ENCODE measurements around the gene CDX2.

DNA sequence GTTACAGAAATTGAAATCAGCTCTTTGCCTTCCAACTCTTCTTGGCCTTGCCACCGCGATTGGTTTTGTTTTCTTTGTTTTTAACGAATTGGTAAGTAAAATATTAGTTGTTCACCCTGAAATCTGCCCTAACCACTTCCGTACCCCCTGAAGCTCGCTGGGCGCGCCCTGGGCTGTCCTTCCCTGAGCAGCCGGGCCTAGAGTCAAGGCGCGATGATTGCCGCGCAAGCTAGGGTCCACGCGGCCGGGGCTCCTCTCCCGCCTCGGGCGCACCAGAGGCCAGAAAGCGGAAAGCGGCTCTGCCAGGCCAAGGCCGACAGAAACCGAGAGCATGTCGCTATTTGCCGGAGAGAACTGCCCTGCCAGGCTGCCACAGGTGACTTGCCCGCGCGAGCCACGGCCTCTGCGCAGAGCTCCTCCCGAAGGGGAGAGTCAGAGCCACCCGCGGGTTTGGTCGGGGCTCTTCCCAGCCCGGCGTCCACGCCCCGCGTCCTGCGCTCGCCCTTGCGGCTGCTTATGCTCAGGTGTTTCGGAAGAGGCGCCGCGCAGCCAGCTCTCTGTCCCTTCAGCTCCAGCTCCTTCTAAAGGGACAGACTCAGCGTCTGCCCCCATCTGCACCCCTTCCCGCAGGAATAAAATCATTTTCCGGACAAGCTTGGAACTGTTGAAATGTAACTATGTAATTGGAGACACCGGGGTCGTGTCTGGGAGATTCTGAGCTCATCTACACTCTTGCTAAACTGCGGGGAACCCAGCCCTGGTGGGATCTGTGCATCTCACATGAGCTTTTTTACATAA, 6.6 kb upstream of the CDX2 start:
- TF ChIP-seq, protein P1, sequence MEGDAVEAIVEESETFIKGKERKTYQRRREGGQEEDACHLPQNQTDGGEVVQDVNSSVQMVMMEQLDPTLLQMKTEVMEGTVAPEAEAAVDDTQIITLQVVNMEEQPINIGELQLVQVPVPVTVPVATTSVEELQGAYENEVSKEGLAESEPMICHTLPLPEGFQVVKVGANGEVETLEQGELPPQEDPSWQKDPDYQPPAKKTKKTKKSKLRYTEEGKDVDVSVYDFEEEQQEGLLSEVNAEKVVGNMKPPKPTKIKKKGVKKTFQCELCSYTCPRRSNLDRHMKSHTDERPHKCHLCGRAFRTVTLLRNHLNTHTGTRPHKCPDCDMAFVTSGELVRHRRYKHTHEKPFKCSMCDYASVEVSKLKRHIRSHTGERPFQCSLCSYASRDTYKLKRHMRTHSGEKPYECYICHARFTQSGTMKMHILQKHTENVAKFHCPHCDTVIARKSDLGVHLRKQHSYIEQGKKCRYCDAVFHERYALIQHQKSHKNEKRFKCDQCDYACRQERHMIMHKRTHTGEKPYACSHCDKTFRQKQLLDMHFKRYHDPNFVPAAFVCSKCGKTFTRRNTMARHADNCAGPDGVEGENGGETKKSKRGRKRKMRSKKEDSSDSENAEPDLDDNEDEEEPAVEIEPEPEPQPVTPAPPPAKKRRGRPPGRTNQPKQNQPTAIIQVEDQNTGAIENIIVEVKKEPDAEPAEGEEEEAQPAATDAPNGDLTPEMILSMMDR (IDR thresholded peaks at IDR 0.05) = no peak
- no peak for TF ChIP-seq EZH2 (IDR thresholded peaks at IDR 0.05; ENCODE audit: borderline replicate concordance, insufficient read depth, low read depth, low read length, poor library complexity, severe bottlenecking)

Measured in B cell (primary cell).